H9 (cell line): Measurements from ENCODE around the gene RBP2. TPM values are rescaled to one million over a fixed set of nuclear protein-coding genes. Genes with fewer than 3 reads are reported as not detected.
A peak's percentile ranks its signal among the peaks of the same experiment; 100 is the strongest.

Experiments
- DNase-seq: peaks from one replicate; pipeline ENCODE4 v3.0.0-alpha.2; 2017
- H2AFZ ChIP-seq: one replicate; pipeline ENCODE4 v1.6.1; 2013; ENCODE audit warnings: mild to moderate bottlenecking, low read length, control low read depth, moderate library complexity
- H2AK5ac ChIP-seq: 2 replicates; pipeline ENCODE4 v1.6.1; 2013; ENCODE audit warnings: low read length, control low read depth, mixed read lengths; ENCODE audit not compliant: insufficient read length
- H2BK120ac ChIP-seq: one replicate; pipeline ENCODE4 v1.6.1; 2013; ENCODE audit warnings: low read depth, mild to moderate bottlenecking, low read length, control low read depth, inconsistent platforms; ENCODE audit not compliant: poor library complexity, severe bottlenecking
- H2BK12ac ChIP-seq: 2 replicates; pipeline ENCODE4 v1.6.1; 2013; ENCODE audit warnings: low read length, control low read depth, mixed read lengths, low read depth; ENCODE audit not compliant: insufficient read length
- H2BK15ac ChIP-seq: 2 replicates; pipeline ENCODE4 v1.6.1; 2013; ENCODE audit warnings: low read depth, low read length, control low read depth
- H2BK20ac ChIP-seq: one replicate; pipeline ENCODE4 v1.6.1; 2013; ENCODE audit warnings: low read depth, mild to moderate bottlenecking, low read length, control low read depth, inconsistent platforms; ENCODE audit not compliant: poor library complexity, severe bottlenecking
- H2BK5ac ChIP-seq: 2 replicates; pipeline ENCODE4 v1.6.1; 2013; ENCODE audit warnings: low read length, control low read depth, mixed read lengths; ENCODE audit not compliant: insufficient read length
- H3K14ac ChIP-seq: 2 replicates; pipeline ENCODE4 v1.6.1; 2013; ENCODE audit warnings: low read length, control low read depth; ENCODE audit not compliant: insufficient read depth
- H3K18ac ChIP-seq: 2 replicates; pipeline ENCODE4 v1.6.1; 2013; ENCODE audit warnings: low read depth, mild to moderate bottlenecking, mixed read lengths, low read length, control low read depth; ENCODE audit not compliant: insufficient read length
- H3K23ac ChIP-seq: 2 replicates; pipeline ENCODE4 v1.6.1; 2013; ENCODE audit warnings: low read length, control low read depth, mixed read lengths, low read depth; ENCODE audit not compliant: insufficient read length
- H3K23me2 ChIP-seq: 2 replicates; pipeline ENCODE4 v1.6.1; 2013; ENCODE audit warnings: low read depth, mild to moderate bottlenecking, mixed read lengths, low read length, control low read depth; ENCODE audit not compliant: insufficient read length, poor library complexity, severe bottlenecking
- H3K27ac ChIP-seq: 2 replicates; pipeline ENCODE4 v1.5.1; 2013; ENCODE audit warnings: low read length, control low read depth, mixed read lengths, low read depth; ENCODE audit not compliant: insufficient read length
- H3K27me3 ChIP-seq: 2 replicates; pipeline ENCODE4 v1.6.1; 2013; ENCODE audit warnings: low read length, control low read depth, inconsistent platforms; ENCODE audit not compliant: insufficient read depth
- H3K4ac ChIP-seq: 2 replicates; pipeline ENCODE4 v1.6.1; 2013; ENCODE audit warnings: low read depth, mild to moderate bottlenecking, control low read depth, inconsistent platforms, low read length, moderate library complexity
- H3K4me1 ChIP-seq: 2 replicates; pipeline ENCODE4 v1.6.1; 2013; ENCODE audit warnings: low read length, control low read depth, inconsistent platforms; ENCODE audit not compliant: insufficient read depth
- H3K4me2 ChIP-seq: 2 replicates; pipeline ENCODE4 v1.6.1; 2013; ENCODE audit warnings: low read length, control low read depth, mixed read lengths; ENCODE audit not compliant: insufficient read length, insufficient read depth
- H3K56ac ChIP-seq: 2 replicates; pipeline ENCODE4 v1.6.1; 2013; ENCODE audit warnings: low read depth, mild to moderate bottlenecking, mixed read lengths, low read length, control low read depth; ENCODE audit not compliant: insufficient read length
- H3K79me1 ChIP-seq: 2 replicates; pipeline ENCODE4 v1.6.1; 2013; ENCODE audit warnings: low read depth, mild to moderate bottlenecking, moderate library complexity, low read length, control low read depth, inconsistent platforms; ENCODE audit not compliant: insufficient read depth, poor library complexity, severe bottlenecking
- H3K79me2 ChIP-seq: 2 replicates; pipeline ENCODE4 v1.6.1; 2013; ENCODE audit warnings: low read length, control low read depth, inconsistent platforms; ENCODE audit not compliant: insufficient read depth
- H3K9ac ChIP-seq: 2 replicates; pipeline ENCODE4 v1.6.1; 2013; ENCODE audit warnings: low read length, control low read depth, mixed read lengths; ENCODE audit not compliant: insufficient read length; ENCODE audit errors: extremely low read depth
- H3K9me3 ChIP-seq: one replicate; pipeline ENCODE4 v1.6.1; 2013; ENCODE audit warnings: low read depth, low read length, inconsistent platforms; ENCODE audit not compliant: control insufficient read depth
- H3T11ph ChIP-seq: one replicate; pipeline ENCODE4 v1.6.1; 2013; ENCODE audit warnings: mild to moderate bottlenecking, low read length, control low read depth, inconsistent platforms
- H4K20me1 ChIP-seq: one replicate; pipeline ENCODE4 v1.6.1; 2013; ENCODE audit not compliant: control insufficient read depth, insufficient read length, insufficient read depth
- H4K5ac ChIP-seq: 2 replicates; pipeline ENCODE4 v1.6.1; 2013; ENCODE audit warnings: low read depth, mild to moderate bottlenecking, mixed read lengths, low read length, control low read depth; ENCODE audit not compliant: insufficient read length
- H4K8ac ChIP-seq: replicated peaks from 2 replicates; pipeline ENCODE4 v1.6.1; 2013; ENCODE audit warnings: low read length, control low read depth, mixed read lengths, low read depth; ENCODE audit not compliant: insufficient read length
- H4K91ac ChIP-seq: 2 replicates; pipeline ENCODE4 v1.6.1; 2013; ENCODE audit warnings: low read depth, mild to moderate bottlenecking, moderate library complexity, mixed read lengths, low read length, control low read depth; ENCODE audit not compliant: insufficient read length
- H3K27ac Mint-ChIP-seq, 3 experiments: 2 replicates in 2 of 3; 3 replicates in 1 of 3; pipeline ENCODE4 v1.8.0; 2020 to 2021; ENCODE audit warnings: mixed read lengths in 3 of 3, mild to moderate bottlenecking in 1 of 3, moderate library complexity in 1 of 3
- H3K27me3 Mint-ChIP-seq: 2 replicates; pipeline ENCODE4 v1.8.0; 2021; ENCODE audit warnings: low read depth, mild to moderate bottlenecking, moderate library complexity, mixed read lengths
- H3K36me3 Mint-ChIP-seq, 3 experiments: 2 replicates in 2 of 3; 3 replicates in 1 of 3; pipeline ENCODE4 v1.8.0; 2020 to 2021; ENCODE audit warnings: low read depth in 3 of 3, mixed read lengths in 3 of 3; ENCODE audit not compliant: insufficient read depth in 1 of 3
- H3K4me1 Mint-ChIP-seq, 2 experiments: 2 replicates each; pipeline ENCODE4 v1.8.0; 2020; ENCODE audit warnings: mixed read lengths in 2 of 2
- H3K4me3 Mint-ChIP-seq, 2 experiments: 2 replicates in 1 of 2; 3 replicates in 1 of 2; pipeline ENCODE4 v1.8.0; 2020 to 2021; ENCODE audit warnings: mild to moderate bottlenecking in 2 of 2, mixed read lengths in 2 of 2, moderate library complexity in 1 of 2
- H3K9me3 Mint-ChIP-seq, 2 experiments: 2 replicates in 1 of 2; 3 replicates in 1 of 2; pipeline ENCODE4 v1.8.0; 2020; ENCODE audit warnings: mild to moderate bottlenecking in 2 of 2, mixed read lengths in 2 of 2, moderate library complexity in 1 of 2
- CTCF ChIP-seq: fragments of 200-600 bp; sonication (generic); conservative IDR thresholded peaks from 3 replicates; pipeline ENCODE4 v1.8.0; 2021; ENCODE audit warnings: antibody characterized with exemption, mild to moderate bottlenecking
- WGBS: extraction: QIAGEN DNeasy Blood & Tissue Kit; methylation state at CpG from one replicate; pipeline ENCODE4 v1.1.7; 2013; ENCODE audit warnings: missing lambda C conversion rate, low lambda C conversion rate, mixed read lengths; ENCODE audit not compliant: insufficient read length; ENCODE audit errors: extremely low coverage; 5-methylcytosine and 5-hydroxymethylcytosine counted together
- total RNA-seq: library from RNA; stranded (reverse); gene quantifications from 2 replicates; pipeline ENCODE4 v1.2.1, GENCODE V29; 2021

Gene RBP2
- total RNA-seq, 1 experiment from 2014 or later: not detected

GRCh38 chr3:139448104-139448503, 28.2 kb downstream of the RBP2 start:
- H2BK20ac ChIP-seq: no peak overlapping the region
- no peaks in the 10 kb centered on the region for H3K9me3 Mint-ChIP-seq
- peaks cover 9 to 10% of the 10 kb centered on the region in 2 experiments for H3K4me1 Mint-ChIP-seq
- peak overlapping the region; percentile 39; the same call in 1 of the 2 replicates for H3K14ac ChIP-seq
- H3K27ac ChIP-seq: no peak overlapping the region
- no peak overlapping the region for H4K5ac ChIP-seq
- H3K79me2 ChIP-seq: no peaks in the 10 kb centered on the region
- H3K27me3 Mint-ChIP-seq: no peaks in the 10 kb centered on the region
- WGBS: no CpG with 5 or more reads among the region's 3 CpGs
- no peak overlapping the region for H2BK12ac ChIP-seq
- H4K20me1 ChIP-seq: no peaks in the 10 kb centered on the region
- no peaks in the 10 kb centered on the region for H3K36me3 Mint-ChIP-seq
- H4K8ac ChIP-seq: no peak overlapping the region
- no peak overlapping the region for H3K56ac ChIP-seq
- no peaks in the 10 kb centered on the region for H3K27me3 ChIP-seq
- no peak overlapping the region for H2AFZ ChIP-seq
- H3K4me3 Mint-ChIP-seq: no peak overlapping the region
- no peak overlapping the region for H2BK120ac ChIP-seq
- H3K18ac ChIP-seq: no peak overlapping the region
- no peaks in the 10 kb centered on the region for H3K79me1 ChIP-seq
- no peaks in the 10 kb centered on the region for H3K23me2 ChIP-seq
- no peak overlapping the region for H3K4ac ChIP-seq
- H3K9ac ChIP-seq: no peak overlapping the region
- no peak for DNase-seq
- H3T11ph ChIP-seq: no peak overlapping the region
- TF ChIP-seq CTCF: no peak
- H3K4me1 ChIP-seq: no peaks in the 10 kb centered on the region; the same call in 1 of the 2 replicates
- H2AK5ac ChIP-seq: no peak overlapping the region
- H4K91ac ChIP-seq: no peak overlapping the region
- no peak overlapping the region for H3K4me2 ChIP-seq
- H2BK5ac ChIP-seq: no peak overlapping the region
- H2BK15ac ChIP-seq: no peak overlapping the region
- no peak overlapping the region for H3K23ac ChIP-seq
- H3K27ac Mint-ChIP-seq: no peak overlapping the region
- H3K9me3 ChIP-seq: no peaks in the 10 kb centered on the region
